Measurements from ENCODE around the gene CFAP20DC.
"Not testable (repeated sequence)": the region's sequence is repeated elsewhere in the genome, so short reads cannot be mapped to it uniquely, and the experiment has no call there.

CFAP20DC gene

GRCh38 chr3:58967866-58968265, 82.0 kb downstream of the CFAP20DC start:
- DNase-seq (ENCODE audit: extremely low read depth in 1 of 2, low read depth in 1 of 2): not testable (repeated sequence)

- no peak for DNase-seq (ENCODE audit: extremely low read depth in 1 of 2, low read depth in 1 of 2)
These were observed 84.0 kb downstream of the CFAP20DC start for GRCh38 chr3:58965865-58966264.

GRCh38 chr3:58963928-58964503, 85.8 kb downstream of the CFAP20DC start:
- DNase-seq (ENCODE audit: extremely low read depth in 1 of 2, low read depth in 1 of 2): no peak

- no peak for DNase-seq (ENCODE audit: extremely low read depth in 1 of 2, low read depth in 1 of 2)
These were observed 87.0 kb downstream of the CFAP20DC start for GRCh38 chr3:58962816-58963215.

- no peak for DNase-seq (ENCODE audit: extremely low read depth in 1 of 2, low read depth in 1 of 2)
These were observed 87.7 kb downstream of the CFAP20DC start for GRCh38 chr3:58962040-58962651.

GRCh38 chr3:58955308-58955707, 94.5 kb downstream of the CFAP20DC start:
- DNase-seq (ENCODE audit: extremely low read depth in 1 of 2, low read depth in 1 of 2): no peak

- DNase-seq (ENCODE audit: extremely low read depth in 1 of 2, low read depth in 1 of 2): no peak
These were observed 96.5 kb downstream of the CFAP20DC start for GRCh38 chr3:58953288-58953687.

- no peak for DNase-seq (ENCODE audit: extremely low read depth in 1 of 2, low read depth in 1 of 2)
These were observed 97.5 kb downstream of the CFAP20DC start for GRCh38 chr3:58952128-58952917.

- no peak for DNase-seq (ENCODE audit: extremely low read depth in 1 of 2, low read depth in 1 of 2)
These were observed 101.8 kb downstream of the CFAP20DC start for GRCh38 chr3:58948018-58948417.

- DNase-seq (ENCODE audit: extremely low read depth in 1 of 2, low read depth in 1 of 2): no peak
These were observed 103.0 kb downstream of the CFAP20DC start for GRCh38 chr3:58946875-58947274.

- no peak for DNase-seq (ENCODE audit: extremely low read depth in 1 of 2, low read depth in 1 of 2)
These were observed 111.8 kb downstream of the CFAP20DC start for GRCh38 chr3:58938057-58938456.

GRCh38 chr3:58924578-58924977, 125.2 kb downstream of the CFAP20DC start:
- DNase-seq (ENCODE audit: extremely low read depth in 1 of 2, low read depth in 1 of 2): no peak

GRCh38 chr3:58900386-58900785, 149.4 kb downstream of the CFAP20DC start:
- no peak for DNase-seq (ENCODE audit: extremely low read depth in 1 of 2, low read depth in 1 of 2)

GRCh38 chr3:58899953-58900298, 149.9 kb downstream of the CFAP20DC start:
- no peak for DNase-seq (ENCODE audit: extremely low read depth in 1 of 2, low read depth in 1 of 2)

- DNase-seq (ENCODE audit: extremely low read depth in 1 of 2, low read depth in 1 of 2): peak; percentile 34 to 54
These were observed 150.5 kb downstream of the CFAP20DC start for GRCh38 chr3:58899159-58899952.

GRCh38 chr3:58898513-58898912, 151.3 kb downstream of the CFAP20DC start:
- DNase-seq (ENCODE audit: extremely low read depth in 1 of 2, low read depth in 1 of 2): no peak

GRCh38 chr3:58897646-58898045, 152.2 kb downstream of the CFAP20DC start:
- DNase-seq (ENCODE audit: extremely low read depth in 1 of 2, low read depth in 1 of 2): no peak

- DNase-seq (ENCODE audit: extremely low read depth in 1 of 2, low read depth in 1 of 2): not testable (repeated sequence)
These were observed 154.1 kb downstream of the CFAP20DC start for GRCh38 chr3:58895678-58896077.

- not testable (repeated sequence) for DNase-seq (ENCODE audit: extremely low read depth in 1 of 2, low read depth in 1 of 2)
These were observed 157.3 kb downstream of the CFAP20DC start for GRCh38 chr3:58892526-58892925.

- DNase-seq (ENCODE audit: extremely low read depth in 1 of 2, low read depth in 1 of 2): no peak
These were observed 161.7 kb downstream of the CFAP20DC start for GRCh38 chr3:58888087-58888486.

- no peak for DNase-seq (ENCODE audit: extremely low read depth in 1 of 2, low read depth in 1 of 2)
These were observed 165.4 kb downstream of the CFAP20DC start for GRCh38 chr3:58884453-58884852.

All from stimulated activated CD8-positive, alpha-beta memory T cell treated with anti-CD3 and anti-CD28 coated beads, Interleukin-7, amount 100 ng/mL, for 48 hours (primary cell).